ENCODE results near the gene STAG3.
A peak's percentile ranks its signal among the peaks of the same experiment; 100 is the strongest.
"Not testable (repeated sequence)": the region's sequence is repeated elsewhere in the genome, so short reads cannot be mapped to it uniquely, and the experiment has no call there.

STAG3 gene, protein sequence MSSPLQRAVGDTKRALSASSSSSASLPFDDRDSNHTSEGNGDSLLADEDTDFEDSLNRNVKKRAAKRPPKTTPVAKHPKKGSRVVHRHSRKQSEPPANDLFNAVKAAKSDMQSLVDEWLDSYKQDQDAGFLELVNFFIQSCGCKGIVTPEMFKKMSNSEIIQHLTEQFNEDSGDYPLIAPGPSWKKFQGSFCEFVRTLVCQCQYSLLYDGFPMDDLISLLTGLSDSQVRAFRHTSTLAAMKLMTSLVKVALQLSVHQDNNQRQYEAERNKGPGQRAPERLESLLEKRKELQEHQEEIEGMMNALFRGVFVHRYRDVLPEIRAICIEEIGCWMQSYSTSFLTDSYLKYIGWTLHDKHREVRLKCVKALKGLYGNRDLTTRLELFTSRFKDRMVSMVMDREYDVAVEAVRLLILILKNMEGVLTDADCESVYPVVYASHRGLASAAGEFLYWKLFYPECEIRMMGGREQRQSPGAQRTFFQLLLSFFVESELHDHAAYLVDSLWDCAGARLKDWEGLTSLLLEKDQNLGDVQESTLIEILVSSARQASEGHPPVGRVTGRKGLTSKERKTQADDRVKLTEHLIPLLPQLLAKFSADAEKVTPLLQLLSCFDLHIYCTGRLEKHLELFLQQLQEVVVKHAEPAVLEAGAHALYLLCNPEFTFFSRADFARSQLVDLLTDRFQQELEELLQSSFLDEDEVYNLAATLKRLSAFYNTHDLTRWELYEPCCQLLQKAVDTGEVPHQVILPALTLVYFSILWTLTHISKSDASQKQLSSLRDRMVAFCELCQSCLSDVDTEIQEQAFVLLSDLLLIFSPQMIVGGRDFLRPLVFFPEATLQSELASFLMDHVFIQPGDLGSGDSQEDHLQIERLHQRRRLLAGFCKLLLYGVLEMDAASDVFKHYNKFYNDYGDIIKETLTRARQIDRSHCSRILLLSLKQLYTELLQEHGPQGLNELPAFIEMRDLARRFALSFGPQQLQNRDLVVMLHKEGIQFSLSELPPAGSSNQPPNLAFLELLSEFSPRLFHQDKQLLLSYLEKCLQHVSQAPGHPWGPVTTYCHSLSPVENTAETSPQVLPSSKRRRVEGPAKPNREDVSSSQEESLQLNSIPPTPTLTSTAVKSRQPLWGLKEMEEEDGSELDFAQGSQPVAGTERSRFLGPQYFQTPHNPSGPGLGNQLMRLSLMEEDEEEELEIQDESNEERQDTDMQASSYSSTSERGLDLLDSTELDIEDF

DNA sequence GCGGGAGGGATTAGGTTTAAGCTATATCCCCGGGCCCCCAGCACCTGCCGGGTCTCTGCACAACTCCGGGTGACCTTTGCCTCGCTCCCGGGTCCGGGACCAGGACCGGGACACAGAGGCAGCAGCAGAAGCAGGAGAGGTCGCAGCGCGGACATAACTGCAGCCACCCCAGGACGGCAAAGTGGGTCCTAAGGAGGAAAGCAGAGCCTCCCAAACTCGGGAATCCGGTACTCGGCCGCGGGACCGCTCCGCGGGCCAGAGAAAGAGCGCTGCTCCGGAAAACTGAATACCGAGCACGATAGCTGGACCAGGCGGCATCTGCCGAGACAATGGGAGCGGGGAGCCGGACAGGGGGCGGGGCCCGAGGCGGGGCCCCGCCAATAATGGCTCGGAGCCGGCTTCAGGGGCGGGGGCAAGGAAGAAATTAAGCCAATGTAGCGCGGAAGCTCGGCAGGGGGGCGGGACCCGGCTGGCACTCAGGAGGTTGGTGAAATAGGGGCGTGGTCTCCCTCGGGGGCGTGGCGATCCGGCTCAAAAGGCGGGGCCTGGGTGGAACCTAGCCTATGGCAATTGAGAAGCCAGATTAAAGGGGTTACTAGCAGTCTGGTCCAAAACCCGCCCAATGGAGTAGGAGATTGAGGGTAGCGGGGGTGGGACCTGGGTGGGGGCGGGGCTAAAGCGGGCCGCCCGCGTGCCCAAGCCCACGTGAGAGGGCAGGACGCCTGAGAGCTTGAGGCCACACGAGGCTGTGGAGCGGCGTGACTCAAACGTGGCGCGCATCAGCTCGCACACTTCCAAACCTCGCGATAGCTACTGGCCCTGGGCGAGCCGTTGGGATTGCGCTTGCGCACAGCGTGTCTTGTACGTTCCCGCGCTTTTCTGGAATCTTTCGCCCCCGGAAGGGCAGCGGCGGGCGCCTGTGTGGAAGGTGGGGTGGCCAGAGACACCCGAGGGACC is at the start of gene STAG3, which contains the start of gene GPC2:
TSS of gene STAG3 (plus strand) at position 874 of the 957 bp plus-strand sequence. CDS start 2,639 bp downstream, outside the sequence.
TSS of gene GPC2 (minus strand) at position 337 of the 957 bp plus-strand sequence. CDS start at position 155, 182 bp downstream.
- peak; percentile 93 to 94 for DNase-seq (ENCODE audit: low read depth in 2 of 2)

DNA sequence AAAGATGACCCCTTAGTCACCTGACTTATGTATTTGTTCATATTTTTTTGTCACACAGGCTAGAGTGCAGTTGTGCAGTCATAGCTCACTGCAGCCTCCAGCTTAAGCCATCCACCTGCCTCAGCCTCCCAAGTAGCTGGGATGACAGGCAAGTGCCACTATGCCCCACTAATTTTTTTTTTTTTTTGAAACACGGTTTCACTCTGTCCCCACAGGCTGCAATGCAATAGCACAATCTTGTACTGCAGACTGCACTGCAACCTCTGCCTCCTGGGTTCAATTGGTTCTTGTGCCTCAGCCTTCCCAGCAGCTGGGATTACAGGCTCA is 49.1 kb upstream of the STAG3 start:
- no peak for DNase-seq (ENCODE audit: low read depth in 2 of 2)

DNA sequence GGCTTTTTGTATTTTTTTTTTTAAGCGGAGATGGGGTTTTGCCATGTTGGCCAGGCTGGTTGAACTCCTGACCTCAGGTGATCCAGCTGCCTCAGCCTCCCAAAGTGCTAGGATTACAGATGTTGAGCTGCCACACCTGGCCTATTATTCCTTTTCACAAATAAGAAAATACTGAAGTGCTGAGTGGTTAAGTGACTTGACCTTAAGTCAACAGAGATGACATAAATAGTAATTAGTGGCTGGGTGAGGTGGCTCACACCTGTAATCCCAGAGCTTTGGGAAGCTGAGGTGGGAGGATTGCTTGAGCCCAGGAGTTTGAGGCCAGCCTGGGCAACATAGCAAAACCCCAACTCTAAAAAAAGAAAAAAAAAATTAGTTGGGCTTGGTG is 47.5 kb upstream of the STAG3 start:
- DNase-seq (ENCODE audit: low read depth in 2 of 2): not testable (repeated sequence)

DNA sequence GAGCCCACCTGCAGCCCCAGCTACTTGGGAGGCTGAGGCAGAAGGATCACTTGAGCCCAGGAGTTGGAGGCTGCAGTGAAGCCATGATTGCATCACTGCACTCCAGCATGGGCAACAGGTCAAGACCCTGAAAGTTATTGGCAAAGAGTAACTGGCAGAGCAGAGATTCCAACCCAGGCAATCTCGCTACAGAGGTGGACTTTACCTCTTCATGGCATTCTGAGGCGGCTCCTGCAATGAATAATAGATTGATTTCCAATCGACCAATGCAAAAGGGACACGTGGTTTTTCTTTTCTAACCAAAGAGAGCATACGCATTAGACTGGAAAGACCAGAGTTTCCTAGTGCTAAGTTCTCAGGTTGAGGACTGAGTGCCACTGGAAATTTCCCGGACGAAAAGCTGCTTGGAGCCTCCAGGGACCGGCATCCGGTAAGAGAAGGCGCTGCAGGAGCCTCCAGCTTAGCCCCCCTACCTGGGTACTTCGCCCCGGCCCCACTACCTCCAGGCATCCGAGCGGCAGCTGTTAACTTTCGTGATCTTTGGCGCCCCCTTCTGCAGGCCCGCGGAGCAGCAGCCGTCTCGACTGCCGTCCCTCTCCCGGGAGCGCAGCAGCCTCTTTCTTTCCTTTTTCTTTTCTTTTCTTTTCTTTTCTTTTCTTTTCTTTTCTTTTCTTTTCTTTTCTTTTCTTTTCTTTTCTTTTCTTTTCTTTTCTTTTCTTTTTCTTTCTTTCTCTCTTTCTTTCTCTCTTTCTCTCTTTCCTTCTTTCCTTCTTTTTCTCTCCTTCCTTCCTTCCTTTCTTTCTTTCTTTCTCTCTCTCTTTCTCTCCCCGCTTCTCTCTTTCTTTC is 46.9 kb upstream of the STAG3 start:
- peak; percentile 59 to 74 for DNase-seq (ENCODE audit: low read depth in 2 of 2)

DNA sequence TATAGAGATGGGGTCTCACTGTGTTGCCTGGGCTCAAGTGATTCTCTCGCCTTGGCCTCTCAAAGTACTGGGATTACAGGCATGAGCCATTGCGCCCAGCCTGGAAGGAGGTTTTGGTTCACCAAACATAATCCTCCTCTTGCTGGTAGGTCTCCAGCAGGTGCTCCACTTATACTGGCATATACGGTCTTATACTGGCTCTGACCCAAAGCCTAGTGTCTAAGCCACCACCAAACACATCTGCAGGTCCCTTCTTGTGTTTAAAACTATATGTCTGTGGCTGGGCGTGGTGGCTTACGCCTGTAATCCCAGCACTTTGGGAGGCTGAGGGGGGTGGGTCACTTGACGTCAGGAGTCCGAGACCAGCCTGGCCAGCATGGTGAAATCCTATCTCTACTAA is 45.6 kb upstream of the STAG3 start:
- no peak for DNase-seq (ENCODE audit: low read depth in 2 of 2)

DNA sequence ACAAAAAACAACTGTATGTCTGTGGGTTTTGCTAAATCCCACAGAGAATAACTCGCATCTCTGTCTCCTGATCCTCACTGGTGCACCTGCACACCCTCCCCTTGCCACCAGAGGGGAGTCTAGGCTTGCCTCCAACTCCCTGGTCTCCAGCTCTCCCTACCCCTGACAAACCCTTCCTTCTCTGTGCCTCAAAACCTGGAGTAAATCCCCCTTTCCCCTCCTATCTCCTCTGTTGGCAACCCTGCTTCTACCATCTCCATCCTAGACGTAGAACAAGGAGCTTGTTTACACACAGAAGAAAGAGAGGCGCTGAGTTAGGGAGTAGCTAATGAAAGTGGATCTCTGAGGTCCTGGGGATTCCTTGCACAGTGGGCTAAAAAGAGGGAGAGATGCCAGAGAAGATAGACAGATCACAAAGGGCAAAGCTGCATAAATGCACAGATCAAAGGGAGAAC is 45.0 kb upstream of the STAG3 start:
- DNase-seq (ENCODE audit: low read depth in 2 of 2): peak in 1 of 2 donors; percentile 47

DNA sequence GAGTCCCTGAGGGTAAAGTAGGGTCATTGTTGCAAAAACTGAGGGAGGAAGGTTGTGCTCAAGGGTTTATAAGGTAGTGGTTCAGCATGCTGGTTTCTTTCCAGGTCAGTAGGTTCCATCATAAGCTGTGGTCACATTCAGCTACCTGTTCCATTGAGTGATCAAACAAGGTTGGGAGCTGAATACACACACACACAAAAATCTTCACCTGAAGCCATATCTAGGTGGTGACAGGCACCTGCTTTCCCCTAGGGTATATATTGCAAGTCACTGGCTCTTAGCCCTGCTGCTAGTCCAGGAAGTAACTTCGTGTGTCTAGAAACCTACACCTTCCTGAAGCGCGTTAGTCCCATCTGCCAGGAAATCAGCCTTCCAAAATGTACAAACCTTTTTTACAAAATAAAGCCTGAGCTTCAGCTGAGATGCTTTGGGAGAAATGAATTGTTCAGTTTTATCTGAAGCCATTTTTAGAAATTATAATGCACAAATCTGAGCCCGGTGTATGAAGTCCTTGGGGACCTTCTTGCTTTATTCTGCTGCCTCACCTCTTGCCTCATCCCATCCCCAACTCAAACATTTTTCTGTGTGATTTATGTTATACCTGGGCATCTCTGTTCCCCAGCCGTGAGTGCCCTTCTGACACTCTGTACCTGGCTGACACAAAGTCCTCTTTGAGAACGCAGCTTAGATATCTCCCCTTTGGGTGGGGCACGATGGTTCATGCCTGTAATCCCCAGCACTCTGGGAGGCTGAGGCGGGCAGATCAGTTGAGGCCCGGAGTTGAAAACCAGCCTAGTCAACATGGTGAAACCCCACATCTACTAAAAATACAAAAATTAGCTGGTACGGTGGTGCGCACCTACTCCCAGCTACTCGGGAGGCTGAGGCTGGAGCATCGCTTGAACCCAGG is 39.6 kb upstream of the STAG3 start:
- DNase-seq (ENCODE audit: low read depth in 2 of 2): no peak

DNA sequence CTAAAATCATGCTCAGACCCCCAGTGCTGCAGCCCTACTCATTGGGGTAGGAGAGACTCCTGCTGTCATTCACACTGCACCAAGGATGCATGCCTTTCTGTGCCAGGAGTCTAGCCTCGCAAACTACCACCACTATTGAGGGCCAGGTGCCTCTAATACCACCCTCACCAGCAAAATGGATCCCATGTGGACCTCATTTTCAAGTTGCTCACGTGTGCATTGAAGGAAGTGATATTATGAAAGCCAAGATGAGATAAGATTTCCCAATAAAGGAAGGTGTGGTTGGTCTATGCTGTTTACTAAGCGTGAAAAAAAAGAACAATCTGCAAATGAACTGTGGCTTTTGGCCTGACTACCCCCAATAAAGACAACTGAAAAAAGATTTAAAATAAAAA is 36.2 kb upstream of the STAG3 start:
- DNase-seq (ENCODE audit: low read depth in 2 of 2): no peak

DNA sequence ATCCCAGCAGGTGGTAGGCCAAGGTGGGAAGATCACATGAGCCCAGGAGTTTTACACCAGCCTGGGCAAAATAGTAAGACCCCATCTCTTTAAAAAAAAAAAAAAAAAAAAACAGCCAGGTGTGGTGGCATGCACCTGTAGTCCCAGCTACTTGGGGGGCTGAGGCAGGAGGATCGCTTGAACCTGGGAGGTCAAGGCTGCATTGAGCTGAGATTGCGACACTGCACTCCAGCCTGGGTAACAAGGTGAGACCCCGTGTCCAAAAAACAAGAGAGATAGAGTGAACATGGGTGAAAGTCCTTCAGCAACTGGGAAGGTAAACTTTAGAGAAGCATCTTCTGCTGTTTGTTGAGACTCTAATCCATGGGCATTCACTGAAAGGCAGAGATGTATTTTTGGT is 35.3 kb upstream of the STAG3 start:
- DNase-seq (ENCODE audit: low read depth in 2 of 2): no peak

DNA sequence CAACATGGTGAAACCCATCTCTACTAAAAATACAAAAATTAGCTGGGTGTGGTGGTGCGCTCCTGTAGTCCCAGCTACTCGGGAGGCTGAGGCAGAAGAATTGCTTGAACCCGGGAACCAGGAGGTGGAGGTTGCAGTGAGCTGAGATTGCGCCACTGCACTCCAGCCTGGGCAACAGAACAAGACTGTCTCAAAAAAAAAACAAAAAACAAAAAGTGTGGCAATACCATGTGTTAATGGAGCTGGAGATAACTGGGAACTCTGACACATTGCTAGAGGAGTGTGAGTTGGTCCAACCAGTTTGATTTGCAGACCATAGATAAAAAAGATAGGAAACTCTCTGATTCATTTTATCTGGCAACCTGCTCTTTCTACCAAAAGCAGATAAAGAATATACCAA is 31.4 kb upstream of the STAG3 start:
- DNase-seq (ENCODE audit: low read depth in 2 of 2): not testable (repeated sequence)

DNA sequence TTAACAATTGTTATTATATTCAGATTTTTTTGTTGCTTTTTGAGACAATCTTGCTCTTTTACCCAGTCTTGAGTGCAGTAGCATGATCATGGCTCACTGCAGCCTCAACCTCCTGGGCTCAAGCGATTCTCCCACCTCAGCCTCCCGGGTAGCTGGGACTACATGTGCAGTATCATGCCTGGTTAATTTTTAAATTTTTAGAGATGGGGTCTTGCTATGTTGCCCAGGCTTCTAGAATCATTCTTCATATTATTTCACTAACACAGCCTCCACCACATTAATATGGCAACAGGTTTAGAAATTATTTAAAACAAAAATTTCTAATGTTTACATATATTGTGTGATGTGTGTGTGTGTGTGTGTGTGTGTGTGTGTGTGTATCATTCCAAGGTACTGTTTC is 30.4 kb upstream of the STAG3 start:
- DNase-seq (ENCODE audit: low read depth in 2 of 2): no peak

DNA sequence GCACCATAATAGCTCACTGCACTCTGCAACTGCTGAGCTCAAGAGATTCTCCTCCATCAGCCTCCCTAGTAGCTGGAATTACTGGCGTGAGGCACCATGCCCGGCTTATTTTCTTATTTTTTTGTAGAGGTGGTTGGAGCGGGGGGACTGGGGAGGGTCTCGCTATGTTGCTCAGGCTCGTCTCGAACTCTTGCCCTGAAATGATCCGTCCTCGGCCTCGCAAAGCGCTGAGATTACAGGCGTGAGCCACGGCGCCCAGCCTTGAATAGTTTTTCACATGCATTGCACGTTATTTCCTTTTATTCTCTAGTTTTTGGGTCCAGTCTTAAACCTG is 29.5 kb upstream of the STAG3 start:
- DNase-seq (ENCODE audit: low read depth in 2 of 2): no peak

DNA sequence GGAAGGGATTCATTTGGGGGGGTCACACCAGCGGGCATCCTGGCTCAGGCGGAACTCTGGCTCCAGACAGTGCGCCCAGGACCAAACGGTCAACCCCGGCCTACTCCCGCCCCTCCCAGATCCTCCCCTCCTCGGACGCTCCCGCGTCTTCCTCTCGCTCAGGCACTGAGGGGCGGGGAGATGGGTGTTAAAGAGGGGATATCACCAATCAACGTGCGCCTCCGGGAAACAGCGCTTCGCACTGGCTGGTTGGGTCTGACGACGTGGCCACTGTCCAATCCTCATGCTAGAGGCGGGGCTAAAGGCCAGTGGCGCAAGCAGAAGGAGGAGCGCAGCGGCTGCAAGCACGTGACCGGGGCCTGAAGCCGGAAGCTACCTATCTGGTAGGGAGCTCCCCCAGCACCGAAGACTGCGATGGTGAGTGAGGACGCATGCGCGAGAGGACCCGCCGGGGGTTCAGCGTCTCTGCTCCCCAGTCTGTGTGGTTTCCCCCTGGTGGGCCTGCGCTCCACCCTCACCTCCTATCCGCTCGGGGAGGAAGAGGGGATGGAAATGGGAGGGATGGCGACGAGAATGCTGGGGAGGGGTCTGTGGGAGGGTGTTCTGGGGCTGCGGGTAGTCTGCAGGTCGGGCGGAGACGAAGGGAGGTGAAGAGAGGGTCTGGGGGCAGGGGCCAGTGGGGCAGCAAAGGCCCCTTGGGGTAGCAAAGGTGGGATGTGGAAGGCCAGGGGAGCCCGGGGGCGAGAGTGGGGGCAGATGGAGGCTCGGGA is 29.0 kb upstream of the STAG3 start, which contains the start of gene LAMTOR4:
TSS of gene LAMTOR4 (plus strand) at position 360 of the 770 bp plus-strand sequence. CDS start at position 415, 55 bp downstream.
- peak; percentile 95 to 97 for DNase-seq (ENCODE audit: low read depth in 2 of 2)

DNA sequence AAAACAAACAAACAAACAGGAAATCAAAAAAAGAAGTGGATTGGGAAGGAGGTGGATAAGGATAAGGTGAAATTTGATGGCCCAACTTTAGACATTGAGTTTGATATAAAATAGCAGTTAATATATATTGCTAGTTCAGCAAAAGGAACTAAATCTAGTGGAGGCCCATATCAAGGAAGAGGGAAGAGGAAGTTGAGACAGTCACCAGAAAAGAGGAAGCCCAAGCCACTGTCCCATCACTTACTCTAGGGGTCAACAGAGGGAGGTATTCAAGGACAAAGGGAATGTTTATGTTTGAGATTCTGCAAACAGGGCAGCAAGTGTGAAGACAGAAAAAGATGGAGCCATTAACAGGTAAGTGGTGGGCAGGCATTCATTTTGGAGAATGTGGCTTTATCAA is 25.3 kb upstream of the STAG3 start:
- no peak for DNase-seq (ENCODE audit: low read depth in 2 of 2)

DNA sequence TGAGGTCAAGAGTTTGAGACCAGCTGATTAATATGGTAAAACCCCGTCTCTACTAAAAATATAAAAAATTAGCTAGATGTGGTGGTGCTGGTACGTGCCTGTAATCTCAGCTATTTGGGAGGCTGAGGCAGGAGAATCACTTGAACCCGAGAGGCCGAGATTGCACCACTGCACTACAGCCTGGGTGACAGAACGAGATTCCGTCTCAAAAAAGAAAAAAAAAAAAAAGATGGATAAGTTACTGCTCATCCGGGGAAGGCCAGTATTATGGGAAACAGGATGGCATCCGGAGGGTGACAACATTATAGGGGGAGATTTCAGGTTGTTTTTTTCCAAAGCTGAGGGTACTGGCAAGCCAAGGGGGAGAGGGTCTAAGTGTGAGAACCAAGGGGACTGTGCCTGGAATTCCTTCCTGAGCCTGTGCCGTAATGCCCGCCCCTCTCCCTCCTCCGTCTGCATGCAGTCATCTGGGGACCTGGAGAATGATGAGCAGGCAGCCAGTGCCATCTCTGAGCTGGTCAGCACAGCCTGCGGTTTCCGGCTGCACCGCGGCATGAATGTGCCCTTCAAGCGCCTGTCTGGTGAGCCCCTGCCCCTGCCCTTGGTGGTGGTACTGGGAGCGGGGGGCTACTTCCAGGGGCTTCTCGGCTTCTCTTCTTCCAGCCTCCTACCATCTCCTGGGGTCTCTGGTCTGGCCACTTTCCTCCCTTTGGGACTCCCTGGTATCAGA is 24.6 kb upstream of the STAG3 start:
- no peak for DNase-seq (ENCODE audit: low read depth in 2 of 2)

DNA sequence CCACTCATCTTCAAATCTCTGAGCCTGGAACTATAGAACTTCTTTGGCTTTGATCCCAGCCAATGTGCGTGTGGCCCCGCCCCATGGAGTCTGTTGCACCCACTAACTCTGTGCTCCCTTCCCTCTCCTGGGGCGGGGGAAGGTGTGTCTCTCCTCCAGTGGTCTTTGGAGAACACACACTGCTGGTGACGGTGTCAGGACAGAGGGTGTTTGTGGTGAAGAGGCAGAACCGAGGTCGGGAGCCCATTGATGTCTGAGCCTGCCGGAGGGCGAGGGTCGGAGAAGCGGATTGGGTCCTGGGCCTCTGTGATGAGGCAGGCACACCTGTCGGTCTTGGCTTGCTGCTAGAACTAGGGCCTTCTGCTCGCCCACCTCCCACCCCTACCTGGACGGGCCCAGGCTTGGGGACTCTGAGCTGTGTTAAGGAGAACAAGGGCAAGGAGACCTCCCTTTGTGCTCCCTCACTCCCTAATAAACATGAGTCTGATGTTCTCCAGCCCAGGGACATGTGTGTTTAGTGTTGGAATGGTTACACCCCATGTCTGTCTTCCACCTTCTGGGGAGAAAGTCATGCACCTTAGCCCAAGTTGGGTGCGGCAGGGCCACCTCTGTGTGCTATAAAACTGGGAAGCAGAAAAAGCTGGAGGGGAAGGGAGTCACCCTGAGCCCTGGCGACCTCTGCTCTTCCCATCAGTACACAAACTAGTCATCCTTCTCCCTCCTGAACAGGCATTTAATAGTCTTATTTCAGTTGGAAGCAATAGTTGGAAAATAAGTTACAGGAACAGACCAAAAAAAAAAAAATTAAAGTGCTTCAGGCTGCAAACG is 23.8 kb upstream of the STAG3 start:
- no peak for DNase-seq (ENCODE audit: low read depth in 2 of 2)
